Activated T-helper 1 cell treated with anti-CD3 and anti-CD28 coated beads, Interleukin-2, amount 50 U/mL, for 16 hours (primary cell): ENCODE measurements around the gene TMEM125.

Experiments used
- DNase-seq, 2 donors: peaks; one replicate each; pipeline ENCODE4 v3.0.0-alpha.2; 2020; ENCODE audit warnings: low read depth in 1 of 2, low spot score in 1 of 2

Gene TMEM125

DNA sequence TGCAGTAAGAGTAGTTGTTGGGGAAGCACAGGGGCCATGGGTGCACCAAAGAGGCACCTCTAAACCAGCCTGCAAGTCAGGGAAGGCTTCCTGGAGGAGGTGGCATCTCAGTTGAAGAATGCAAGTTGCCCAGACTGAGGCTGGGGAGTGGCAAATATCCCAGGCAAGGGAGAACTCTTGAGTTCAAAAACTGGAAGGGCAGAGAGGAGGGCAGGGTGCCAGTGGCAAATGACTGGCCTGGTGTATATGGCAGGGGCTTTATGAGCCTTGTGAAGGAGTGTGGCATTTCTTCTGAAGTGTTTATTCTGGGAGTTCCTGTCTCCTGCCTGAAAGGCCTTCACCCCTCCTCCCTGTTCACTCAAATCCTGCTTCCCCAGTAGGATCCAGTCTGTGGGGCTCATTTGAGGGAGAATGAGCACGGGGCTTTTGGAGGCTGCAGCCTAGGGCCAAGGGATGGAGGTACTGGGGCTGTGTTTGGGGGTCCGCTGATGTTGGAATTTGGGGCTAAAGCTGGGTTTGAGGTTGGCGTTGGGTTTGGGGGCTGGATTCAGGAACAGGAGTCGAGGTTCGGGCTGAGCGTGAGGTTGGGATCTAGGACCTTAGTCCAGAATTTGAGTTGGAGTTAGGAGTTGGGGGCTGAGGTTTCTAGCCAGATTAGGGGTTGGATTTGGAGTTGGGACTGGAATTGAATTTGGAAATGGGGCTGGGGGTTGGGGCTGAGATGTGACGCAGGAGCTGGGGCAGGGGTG lies at the start of gene TMEM125:
Gene TMEM125 (plus strand): TSS at position 357 of the 749 bp plus-strand sequence. CDS start 2,740 bp downstream, outside the sequence.
- no peak for DNase-seq

DNA sequence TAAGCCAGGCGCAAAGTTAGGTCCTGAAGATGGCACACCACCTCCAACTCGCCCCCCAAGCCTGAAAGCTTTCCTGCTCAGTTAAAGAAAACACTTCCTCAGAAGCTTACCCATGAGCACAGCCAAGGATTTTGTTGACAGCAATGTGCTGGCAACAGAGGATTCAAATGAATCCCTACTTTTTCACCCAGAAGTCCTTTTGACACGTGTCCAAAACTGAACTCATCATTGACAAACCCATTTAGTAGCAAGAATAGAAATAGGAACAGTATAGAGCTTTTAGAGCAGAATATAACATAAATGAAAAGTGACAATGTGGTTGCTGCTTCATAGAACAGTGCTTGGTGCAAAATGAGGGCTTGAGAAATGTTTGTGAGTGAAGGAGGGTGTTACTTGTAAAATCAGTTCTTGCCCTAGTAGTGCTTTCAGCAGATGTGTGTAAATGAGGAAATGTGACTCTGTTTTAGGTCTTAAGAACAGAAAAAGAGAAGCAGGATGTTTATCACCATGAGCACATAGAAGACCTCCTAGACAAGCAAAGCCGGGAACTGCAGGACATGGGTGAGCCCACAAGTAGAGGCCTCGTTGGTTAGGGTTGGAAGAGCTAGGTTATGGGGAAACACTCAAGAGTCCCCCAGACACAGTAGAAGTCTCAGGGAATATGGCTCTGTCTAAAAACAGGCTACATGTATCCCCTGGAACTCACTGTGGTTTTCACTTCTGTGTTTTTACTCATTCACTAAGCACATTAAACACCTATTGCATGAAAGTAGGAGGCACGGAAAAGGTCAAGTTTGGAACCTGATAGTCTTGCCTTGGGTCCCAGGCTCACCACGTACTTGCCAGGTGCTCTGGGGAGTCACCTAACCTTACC lies 48.6 kb upstream of the TMEM125 start:
- DNase-seq: no peak

DNA sequence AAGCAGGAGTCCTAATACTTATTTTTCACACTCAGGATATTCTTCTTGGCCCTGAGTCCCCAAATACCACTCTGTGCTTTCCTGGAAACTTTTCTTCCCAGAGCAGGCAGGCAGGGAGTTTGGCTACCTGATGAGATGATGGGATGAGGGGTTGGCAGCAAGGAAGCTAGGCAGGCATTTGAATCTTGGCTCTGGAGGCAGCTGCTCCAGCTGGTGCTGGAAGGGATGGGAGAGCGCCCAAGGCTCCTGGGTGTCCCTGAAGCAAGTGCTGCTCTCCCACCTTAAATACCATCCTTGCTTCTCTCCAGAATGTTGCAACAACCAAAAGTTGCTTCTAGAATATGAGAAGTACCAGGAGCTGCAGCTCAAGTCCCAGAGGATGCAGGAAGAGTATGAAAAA lies 48.0 kb upstream of the TMEM125 start:
- no peak for DNase-seq

DNA sequence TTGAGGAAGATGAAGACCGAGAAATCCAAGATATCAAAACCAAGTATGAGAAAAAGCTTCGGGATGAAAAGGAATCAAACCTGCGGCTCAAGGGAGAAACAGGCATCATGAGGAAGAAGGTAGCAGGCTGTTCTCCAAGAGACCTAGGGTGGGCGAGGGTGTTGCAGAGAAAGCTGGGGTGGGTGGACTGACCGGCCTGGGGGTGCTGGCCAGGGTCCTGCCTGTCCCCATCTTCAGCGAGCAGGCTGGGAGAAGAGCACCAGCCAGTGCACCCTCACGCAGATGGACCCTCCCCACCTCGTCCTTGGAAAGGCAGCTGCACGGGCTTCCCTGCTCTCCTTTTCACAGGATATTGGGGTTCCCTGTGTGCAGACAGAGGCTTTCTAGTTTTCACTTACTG lies 46.9 kb upstream of the TMEM125 start:
- DNase-seq: no peak

DNA sequence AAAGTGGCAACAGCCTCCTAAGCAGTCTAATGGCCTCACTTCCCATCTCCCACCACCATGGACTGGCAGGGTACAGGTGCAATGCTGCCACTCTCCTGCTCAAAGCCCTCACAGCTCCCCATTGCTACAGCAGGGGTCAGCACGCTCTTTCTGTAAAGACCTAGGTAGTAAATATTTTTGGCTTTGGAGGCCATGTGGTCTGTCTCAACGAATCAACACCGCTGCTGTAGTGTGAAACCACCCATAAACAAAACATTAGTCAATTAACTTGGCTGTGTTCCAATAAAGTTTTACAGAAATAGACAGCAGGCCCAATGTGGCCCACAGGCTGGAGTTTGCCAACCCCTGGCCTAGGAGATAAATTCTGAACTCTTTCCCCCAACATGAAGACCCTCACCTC lies 44.6 kb upstream of the TMEM125 start:
- DNase-seq: no peak

DNA sequence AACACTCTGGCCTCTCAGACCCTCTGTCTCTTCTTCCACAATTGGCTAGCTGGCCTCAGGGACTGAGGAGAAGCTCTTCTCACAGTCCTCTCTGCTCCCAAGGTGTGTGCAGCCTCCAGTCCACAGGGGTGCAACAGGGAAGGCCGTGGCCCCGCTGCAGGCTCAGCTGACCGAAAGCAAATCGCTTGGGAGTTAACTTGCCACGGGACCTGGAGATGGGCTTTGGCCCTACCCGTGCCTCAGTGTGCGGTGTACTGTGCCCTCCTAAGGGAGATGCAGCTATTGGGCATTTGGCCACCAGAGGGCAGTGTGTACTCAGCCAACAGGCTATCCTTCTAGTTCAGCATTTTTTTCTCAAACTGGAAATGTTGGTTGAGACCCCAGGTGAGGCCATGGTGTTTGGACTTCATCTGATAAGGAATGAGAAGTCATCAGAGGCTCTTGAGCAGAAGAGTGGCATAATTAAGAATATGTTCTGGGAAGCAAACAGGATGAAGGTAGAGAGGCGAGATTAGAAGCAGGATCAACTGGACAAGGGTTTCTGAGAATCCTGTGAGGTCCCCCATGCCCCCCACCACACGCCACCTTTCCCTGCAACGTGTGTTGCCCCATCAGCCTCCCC lies 42.5 kb upstream of the TMEM125 start:
- peak; percentile 73 to 82 for DNase-seq

DNA sequence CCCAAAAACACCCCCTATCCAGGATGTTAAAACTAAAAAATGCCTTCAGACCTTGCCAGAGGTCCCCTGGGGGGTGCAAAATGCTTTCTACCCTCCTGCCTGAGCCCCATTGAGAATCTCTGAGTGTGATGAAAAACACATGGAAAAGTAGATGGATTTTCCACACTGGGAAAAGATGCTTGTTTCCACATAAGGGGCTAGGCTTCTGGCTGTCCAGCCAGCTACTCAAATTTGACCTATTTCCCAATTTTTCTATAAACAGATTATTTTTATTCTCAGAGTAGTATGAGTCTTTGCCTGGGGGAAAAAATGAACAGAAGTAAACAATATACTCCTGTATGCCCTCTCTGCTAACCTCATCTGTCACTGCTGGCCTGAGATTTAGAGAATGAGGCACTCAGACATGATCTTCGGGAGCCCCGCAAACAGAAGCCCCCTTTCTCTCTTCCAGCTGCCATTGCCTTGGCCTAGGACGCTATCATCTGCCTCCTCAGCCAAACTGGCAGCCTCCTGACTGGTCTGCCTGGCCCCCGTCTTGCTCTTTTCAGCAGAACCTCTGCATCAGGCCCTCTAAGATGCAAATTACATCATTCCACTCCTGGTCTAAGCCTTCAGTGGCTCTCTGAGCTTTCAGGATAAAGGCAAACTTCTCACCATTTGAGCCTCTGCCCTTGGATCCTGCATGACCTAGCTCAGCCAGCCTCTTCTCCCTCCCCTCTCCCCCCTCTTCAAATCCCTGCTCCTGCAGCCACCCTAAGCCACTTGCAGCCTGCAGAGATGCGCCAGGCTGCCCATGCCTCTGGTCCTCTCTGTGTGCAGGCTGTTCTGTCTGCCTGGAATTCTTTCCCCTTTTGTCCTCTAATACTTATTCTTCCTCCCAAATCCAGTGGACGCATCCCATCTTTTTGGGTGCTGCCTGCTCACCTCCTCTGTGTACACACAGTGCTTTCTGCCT lies 39.7 kb upstream of the TMEM125 start:
- no peak for DNase-seq

DNA sequence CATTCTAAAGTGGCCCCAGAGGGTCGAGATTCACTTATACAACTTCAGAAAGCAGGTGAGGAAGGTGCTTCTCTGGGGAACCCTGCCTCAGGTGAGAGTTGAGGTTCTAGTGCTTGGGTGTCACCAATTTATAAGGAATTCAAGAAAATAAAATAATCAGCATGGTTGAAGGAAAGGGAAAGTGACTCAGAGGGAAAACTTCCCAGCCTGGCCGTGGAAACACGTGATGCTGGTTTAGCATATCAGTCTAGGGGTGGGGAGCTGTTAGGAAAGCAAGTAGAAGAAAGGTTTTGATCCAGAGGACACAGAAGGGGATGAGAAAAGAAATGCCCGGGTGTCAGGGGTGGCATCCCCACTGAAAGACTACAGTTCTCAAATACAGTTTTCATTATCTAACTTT lies 37.7 kb upstream of the TMEM125 start:
- no peak for DNase-seq

DNA sequence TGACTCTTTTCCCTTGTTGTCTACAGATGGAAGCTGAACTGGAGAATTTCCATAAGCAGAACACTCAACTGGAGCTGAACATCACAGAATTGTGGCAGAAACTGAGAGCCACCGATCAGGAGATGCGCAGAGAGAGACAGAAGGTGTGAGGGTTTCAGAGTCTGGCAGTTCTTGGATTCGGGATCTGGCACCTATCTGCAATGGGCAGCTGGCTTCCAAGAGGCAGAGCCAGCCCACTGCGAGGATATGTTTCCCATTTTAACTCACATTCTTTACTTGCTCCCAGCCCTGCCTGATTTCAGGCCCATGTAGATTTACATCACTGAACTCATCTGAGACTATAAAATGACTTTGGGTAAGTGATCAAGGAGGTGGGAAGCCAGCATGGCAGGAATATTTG lies 37.3 kb upstream of the TMEM125 start:
- no peak for DNase-seq

DNA sequence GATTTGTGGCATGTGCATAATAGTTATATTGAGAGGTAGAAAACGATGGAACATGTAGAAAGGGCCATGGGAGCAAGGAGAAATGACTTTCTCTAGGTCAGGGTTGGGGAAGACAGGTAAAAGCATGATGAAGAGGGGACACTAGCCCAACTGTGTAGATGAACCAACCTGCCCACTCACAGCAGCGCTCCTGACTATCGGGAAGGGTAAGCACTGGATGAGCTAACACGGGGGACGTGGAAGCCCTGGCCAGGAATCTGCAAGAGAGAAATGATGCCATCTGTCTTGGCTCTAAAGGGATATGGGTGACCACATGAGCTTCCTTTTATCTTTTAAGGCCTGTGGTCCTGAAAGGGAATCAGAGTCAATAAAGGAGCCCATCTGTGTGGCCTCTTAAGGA lies 36.2 kb upstream of the TMEM125 start:
- DNase-seq: no peak

DNA sequence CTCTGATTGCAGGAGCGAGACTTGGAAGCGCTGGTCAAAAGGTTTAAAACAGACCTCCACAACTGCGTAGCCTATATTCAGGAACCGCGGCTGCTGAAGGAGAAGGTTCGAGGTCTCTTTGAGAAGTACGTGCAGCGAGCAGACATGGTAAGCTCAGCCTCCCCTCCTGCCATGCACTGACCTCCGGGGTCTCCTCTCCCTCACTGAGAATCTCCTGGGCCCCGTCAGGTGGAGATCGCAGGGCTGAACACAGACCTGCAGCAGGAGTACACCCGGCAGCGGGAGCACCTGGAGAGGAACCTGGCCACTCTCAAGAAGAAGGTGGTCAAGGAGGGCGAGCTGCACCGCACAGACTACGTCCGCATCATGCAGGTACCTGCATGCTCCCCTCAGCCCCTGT lies 35.5 kb upstream of the TMEM125 start:
- no peak for DNase-seq

DNA sequence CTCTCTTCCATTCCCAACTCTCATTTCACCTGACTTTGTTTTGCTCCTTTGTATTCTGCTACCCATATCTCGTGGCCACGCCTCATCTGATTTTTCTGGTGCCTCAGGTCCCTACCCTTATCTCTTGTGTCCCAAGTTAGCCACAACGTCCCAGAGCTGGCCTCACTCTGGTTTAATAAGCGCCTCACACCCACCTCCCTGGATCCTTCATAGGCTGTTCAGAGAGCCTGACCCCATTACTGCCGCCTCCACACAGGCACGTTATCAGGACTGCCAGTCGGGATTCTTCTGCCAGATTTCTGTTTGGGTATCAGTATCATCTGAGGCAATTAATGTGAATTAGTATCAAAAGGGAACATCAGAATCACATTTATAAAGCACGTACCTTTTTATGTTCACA lies 34.7 kb upstream of the TMEM125 start:
- no peak for DNase-seq

DNA sequence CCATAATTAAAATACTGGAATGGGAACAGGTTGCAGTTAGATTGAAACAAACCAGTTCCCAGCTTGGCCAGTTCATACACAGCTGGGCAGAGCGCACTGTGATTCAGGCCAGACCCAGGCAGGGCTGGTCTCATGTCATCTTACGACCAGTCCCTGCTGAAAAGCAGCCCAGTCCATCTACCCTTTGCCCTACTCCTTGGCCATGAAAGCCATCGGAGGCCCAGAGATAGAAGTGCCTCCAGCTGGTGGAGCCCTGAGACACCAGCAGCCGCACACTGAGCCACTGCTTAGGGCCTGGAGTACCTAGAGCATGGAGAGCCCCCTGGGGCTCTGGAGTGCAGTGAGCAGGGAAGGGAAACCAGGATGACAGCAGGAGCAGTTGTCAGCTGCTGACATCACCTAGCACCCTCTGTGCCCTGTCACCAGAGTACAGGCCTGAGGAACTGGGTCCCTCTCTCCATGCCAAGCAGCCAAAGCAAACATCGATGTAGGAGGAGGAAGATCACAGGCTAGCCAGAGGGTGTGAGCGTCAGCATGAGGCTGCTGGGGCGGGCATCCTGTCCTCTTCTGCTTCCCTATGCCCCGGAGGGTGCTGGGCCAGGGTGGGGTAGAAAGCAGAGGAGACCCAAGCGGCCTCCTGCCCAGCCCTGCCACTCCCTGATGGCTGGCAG lies 34.2 kb upstream of the TMEM125 start:
- DNase-seq: no peak

DNA sequence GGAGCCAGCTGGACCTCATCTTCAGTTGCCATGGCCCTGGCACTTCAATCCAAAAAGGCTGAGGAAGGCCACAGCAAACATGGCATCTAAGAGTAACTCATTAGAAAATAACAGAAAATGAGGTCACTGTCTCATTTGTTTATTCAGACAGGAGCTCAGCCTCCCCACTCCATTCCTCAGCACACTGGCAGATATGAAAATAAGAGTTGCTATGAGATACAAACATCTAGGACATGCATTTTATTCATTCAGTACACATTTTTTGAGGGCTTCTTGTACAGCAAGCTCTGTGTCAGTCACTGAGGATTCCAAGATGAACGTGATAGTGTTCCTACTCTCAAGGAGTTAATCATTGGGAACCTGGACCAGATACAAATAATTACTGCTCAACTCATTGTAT lies 32.7 kb upstream of the TMEM125 start:
- no peak for DNase-seq

DNA sequence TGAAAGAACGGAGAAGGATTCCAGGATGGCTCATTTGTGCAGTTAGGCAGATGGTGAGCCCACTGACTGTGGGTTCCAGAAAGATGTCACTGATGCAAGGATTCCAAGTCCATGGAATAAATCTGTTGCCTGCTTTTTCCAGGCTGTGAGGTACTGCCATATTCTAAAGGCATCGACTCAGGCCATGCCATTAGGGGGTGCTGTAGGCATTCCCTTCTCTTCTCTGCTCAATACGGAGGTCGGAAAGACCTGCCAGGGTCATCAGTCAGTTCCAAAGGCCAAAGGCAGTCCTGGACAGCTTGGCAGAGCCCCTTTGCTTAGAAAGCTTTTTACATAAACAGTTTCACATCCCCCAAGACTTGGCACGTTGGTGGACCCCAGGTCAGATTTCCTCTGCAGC lies 31.7 kb upstream of the TMEM125 start:
- DNase-seq: no peak

DNA sequence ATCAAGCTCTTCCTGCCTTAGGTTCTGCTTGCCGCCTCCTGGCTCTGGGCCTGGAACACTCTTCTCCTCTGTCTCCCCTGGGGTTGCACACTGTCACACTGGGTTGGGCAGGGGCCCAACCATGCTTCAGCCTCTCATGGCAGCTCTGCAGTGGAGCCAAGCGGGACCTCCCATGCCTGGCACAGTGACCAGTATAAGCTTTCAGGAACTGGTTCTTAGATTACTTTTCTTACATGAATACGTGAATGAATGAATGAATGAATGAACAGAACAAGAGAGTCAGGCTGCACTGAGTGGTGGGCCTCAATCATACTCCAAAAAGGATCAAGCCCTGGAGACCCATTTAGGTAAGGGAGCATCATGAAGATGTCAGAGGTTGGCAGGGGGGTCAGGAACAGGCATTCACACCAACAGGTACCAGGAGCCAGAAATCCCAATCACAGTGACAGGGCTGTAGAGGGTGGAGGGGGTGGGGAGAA lies 30.8 kb upstream of the TMEM125 start:
- DNase-seq: no peak

DNA sequence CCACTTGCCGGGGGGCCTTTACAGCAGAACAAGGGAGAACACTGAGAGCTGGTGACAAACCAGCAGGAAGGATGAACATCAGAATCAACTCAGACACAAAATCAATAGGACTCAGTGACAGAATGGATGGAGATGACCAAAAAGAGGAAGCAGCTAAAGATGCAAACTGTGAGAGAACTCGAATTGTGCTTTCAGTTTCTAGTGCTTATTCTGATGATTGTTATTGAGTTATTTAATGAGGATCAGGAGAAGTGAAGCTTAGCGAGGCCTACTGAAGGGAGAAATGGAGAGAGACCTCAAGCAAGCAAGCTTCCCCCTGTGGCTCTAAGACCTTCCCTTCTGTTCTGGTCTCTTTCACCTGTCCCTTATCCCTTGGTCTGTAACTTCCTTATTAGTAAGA lies 30.3 kb upstream of the TMEM125 start:
- DNase-seq: no peak

DNA sequence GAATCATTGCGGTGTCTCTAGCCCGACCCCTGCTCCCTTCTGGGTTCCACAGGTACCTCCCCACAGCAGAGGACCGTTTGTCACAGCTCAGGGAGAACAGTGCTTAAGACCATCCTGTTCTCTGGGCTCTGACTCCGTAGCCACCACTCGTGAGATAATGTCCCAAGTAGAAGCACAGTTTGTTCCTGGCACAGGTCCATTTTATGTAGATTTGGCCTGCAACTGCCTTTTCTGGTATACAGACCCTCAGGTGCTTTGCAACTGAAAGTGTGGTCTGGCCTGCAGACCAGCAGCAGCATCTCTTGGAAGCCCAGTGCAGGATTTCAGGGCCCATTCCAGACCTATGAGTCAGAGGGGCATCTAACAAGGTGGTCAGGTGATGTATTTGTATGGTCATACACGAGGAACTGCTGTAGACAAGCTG lies 28.4 kb upstream of the TMEM125 start:
- DNase-seq: no peak

DNA sequence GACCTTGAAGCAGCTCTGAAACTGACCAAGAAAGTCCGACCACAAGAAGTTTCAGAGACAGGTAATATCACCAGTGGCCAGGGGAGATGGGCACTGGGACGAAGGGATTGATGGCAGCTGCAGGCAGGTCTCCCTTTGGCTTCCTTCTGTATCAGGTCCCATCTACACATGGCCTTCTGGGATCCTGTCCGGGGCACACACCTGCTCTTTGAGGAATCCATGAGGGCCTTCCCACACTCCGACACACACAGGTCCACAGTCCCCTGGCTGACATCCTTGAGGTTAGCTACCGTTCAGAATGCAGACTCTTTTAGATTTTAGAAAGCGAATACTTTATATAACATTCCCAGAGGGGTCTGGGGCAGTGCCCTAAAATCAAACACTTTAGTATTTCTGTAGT lies 26.5 kb upstream of the TMEM125 start:
- no peak for DNase-seq
